ENCODE data around the gene OXA1L.
"Not testable (repeated sequence)": the region's sequence is repeated elsewhere in the genome, so short reads cannot be mapped to it uniquely, and the experiment has no call there.

Gene OXA1L

DNA sequence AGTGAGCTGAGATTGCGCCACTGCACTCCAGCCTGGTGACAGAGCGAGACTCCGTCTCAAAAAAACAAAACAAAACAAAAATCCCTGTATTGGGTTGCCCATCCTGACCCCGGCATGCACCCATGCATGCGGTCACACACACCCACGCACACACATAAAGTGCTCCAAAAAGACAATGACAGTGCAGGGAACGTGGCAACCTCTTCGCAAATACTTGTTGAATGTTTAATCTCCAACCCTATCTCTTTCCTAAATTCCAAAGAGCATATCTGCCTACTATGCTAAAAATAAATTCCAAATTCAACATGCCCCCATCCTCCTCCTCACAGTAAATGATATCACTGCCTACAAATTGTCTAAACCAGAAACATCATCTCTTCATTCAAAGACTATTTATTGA, 35.2 kb downstream of the OXA1L start:
- peak; percentile 33 to 48 for DNase-seq

DNA sequence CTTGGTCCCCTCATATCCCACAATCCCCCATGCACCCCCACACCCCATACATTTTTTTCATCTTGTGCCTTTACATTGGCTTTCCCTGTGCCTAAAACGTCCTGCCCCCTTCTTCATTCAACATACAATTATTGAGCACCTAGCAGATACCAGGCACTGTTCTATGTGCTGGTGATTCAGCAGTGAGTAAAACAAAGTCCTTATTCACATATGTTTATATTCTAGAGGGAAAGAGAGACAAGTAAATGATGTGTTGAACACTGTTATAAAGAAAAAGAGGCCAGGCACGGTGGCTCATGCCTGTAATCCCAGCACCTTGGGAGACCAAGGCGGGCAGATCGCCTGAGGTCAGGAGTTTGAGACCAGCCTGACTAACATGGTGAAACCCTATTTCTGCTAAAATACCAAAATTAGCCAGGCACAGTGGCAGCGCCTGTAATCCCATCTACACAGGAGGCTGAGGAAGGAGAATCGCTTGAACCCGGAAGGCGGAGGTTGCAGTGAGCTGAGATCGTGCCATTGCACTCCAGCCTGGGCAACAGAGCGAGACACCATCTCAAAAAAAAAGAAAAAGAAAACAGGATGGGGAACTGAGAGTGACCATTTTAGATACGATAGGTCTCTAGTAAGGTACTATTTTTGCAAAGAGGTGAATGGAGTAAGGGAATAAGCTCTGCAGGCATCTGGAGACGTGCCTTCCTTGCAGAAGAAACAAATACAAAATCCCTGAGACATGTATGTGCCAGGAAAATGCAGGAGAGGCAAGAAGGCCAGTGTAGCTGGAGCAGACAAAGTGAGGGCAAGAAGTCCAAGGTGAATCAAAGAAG, 36.6 kb downstream of the OXA1L start:
- no peak for DNase-seq

DNA sequence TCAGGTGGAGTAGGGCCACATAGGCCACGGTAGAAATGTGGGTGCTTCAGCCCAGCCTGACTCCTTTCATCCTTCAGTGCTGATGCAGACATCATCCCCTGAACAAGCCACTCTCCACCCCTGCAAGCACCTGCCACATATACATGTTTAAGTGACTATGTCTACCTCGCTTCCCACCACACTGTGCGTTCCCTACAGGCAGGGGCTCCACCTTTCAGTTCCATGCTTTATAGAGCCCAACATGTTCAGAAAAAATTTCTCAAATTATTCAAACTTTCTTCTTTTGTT, 37.1 kb downstream of the OXA1L start:
- DNase-seq: no peak

DNA sequence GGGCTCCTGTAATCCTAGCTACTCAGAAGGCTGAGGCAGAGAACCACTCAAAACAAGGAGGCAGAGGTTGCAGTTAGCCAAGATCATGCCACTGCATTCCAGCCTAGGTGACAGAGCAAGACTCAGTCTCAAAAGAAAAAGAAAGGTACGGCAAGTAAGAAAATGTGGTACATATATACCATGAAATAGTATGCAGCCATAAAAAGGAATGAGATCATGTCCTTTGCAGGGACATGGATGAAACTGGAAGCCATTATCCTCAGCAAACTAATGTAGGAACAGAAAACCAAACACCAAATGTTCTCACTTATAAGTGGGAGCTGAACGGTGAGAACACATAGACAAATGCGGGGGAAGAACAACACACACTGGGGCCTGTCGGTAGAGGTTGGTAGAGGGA, 38.7 kb downstream of the OXA1L start:
- DNase-seq: not testable (repeated sequence)

DNA sequence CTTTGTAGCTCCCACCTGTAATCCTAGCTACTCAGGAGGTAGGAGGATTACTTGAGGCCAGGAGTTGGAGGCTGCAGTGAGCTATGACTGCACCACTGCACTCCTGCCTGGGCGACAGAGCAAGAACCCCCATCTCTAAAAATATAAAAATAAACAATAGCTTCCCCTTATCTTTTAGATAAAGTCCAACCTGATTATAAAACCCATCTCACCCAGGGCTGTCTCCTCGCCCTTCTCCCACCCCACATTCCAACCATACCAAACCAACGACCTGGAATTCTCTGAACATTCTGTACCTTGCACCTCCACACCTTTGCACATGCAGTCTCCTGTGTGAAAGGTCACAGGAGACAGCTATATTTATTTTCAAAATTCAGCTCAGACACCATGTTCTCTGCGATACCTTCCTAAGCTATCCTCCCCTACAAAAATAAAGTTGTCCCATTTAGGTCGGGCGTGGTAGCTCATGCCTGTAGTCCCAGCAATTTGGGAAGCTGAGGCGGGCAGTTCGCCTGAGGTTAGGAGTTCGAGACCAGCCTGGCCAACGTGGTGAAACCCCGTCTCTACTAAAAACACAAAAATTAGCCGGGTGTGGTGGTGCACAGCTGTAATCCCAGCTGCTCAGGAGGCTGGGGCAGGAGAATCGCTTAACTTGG, 41.1 kb downstream of the OXA1L start:
- DNase-seq: no peak

DNA sequence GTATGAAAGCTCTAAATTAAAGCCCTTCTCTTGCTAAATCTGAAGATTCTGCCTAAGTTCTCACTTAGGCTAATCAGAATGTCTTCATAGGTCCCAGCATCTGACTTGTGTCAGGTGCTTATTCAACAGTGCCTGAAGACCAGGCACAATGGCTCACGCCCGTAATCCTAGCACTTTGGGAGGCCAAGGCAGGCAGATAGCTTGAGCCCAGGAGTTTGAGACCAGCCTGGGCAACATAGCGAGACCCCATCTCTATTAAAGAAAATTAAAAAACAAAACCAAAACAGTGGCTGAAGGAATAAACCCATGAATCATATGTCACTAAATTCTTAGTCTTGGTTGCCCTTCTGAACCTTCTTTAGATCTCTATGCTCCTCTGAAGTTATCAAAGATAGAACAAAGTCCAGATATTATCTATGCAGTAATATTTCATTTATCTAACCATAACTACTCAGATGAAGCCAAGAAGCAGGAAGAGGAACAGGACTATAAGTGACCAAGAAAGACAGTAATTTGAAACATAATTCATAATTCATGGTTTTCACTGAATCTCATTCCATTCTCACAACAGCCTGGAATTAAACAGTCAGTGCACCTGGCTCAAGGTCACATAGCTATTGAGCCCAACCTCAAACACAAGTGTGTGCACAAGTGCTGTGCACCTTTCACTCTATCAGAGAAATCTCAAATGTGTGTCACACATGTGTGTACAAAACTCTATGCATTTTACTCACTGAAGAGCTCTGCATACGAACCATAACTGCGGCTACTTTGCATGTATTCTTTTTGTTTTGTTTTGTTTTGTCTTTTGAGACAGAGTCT, 42.1 kb downstream of the OXA1L start:
- no peak for DNase-seq

DNA sequence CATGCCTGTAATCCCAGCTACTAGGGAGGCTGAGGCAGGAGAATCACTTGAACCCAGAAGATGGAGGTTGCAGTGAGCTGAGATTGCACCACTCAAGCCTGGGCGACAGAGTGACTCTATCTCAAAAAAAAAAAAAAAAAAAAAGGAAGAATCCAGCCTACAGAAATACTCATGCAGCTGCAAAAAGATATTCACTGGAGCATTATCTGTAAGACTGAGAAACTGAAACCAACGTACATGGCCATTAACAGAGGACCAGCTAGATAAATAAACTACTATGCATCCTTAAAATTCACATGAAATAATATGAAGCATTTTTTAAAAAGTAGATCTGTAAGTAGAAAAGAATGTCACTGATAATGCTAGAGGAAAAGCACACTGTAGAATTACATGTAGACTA, 45.2 kb downstream of the OXA1L start:
- peak; percentile 56 to 65 for DNase-seq

DNA sequence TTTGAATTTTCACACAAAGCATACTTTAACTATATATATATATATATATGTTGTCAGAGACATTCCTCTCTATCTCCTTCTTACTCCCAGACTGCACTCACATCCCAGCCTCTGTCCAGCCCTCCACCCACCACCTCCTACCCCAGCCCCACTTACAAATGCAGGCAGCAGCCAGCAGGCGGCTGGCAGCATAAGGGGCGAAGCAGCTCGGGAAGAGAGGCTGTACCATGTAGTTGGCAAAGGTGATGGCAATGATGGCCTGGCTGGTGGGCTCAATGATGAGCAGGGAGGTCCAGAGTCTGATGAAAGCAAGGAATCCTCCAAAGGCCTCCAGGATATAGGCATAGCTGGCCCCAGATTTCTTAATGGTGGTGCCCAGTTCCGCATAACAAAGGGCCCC, 46.3 kb downstream of the OXA1L start:
- no peak for DNase-seq

DNA sequence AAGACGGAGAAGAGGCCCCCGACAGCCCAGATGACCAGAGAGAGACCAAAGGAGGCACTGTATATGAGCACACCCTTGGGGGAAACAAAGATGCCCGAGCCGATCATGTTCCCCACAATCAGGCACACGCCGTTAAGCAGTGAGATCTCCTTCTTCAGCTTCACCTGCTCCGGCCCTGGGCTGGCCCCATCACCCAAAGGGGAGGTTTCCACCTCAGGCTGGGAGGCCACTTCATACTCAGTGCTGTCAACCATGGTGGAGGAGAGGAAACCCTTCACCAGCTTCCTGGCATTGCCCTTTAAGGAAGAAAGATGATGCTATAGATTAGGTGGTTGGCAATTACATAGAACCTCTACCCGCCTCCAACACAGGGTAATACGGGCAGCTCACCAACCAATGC, 46.7 kb downstream of the OXA1L start:
- DNase-seq: no peak

DNA sequence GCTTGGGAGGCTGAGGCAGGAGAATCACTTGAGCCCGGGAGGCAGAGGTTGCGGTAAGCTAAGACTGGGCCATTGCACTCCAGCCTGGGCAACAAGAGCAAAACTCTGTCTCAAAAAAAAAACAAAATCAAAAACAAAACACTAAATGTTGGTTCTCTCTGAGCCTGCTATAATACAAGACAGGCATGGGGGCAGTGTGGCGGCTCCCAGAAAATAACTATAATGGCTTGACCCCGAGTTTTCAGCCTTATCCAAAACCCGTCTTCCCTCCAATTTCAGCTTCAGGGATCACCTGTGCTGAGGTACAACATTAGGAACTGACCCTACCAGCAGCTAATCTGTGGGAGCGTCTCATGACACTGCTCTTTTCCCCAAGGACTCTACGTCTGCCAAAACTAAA, 47.9 kb downstream of the OXA1L start:
- no peak for DNase-seq

DNA sequence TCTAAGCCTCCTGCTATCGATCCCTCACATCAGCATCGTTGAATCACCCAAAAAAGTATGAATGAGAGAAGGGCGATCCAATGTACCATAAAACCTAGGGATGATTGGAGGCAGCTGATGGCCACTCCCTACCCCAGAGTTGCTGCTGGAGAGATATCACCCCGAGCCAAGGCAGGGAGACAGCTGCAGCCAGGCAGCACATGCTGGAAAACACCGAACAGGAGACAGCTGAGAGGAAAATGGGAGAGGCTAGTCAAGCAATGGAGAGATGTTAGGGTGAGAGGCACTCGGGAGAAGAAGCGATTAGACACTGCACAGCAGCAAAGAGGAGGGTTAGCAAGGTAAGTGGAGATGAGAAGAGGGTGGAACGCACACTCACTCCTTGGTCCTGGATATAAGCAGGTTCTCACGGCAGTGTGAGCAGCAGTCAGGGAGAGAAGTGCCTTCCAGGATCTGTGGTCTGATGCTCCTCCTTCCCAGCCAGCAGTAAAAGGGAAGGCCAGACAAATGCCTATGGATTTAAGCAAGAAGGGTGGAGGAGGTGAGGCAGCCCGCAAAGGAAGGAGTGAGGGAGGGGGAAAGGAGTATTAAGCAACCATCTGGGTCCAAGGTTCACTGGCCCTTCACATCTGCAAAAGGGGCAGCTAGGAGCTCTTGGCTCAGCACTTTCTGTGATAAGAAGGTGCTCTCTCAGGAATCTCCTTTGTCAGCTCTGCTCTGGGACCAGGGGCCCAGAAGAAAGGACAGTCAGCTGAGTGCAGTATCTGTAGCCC, 48.6 kb downstream of the OXA1L start, which contains the start of gene SLC7A7:
Gene SLC7A7, minus strand, starts transcription at position 495 of the 773 bp plus-strand sequence. CDS start 2,037 bp downstream, outside the sequence.
- DNase-seq: peak; percentile 52 to 60

DNA sequence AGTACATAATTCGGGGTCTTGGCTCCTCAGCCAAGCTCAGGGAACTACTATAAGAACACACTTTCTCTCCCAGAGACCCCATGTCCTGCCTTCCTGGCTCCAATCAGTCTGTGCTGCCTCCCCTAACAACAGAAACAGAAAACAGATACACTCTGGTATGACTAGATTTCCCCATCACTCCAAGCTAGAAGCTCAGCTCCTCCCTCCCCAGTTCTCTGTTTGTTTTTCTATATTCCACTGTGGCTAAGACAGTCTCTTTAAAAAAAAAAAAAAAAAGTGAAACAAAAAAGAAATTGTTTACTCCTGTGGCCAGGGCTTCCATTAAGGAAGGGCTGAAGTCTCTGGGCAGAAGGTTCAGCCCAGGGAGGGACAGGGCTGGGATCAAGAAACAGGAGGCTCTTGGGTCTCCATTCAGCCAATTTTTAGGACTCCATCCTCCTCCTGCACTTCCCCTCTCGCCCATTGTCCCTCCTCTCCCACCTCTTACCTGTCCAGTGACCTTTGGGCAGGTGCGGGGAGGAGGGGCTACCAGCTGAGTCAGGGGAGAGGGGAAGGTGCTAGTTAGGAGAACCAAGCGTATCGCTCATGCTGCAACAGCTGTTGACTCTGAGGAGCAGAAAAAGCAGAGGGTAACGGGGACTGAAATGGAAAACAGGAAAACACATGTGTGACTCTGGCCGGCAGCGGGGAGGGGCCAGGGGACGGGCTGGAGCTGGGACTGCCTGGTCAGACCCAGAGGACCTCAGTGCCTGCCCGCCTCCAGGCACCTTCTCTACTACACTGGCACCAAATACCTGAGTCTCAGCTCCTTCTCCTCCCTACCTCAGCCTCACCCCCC, 52.9 kb downstream of the OXA1L start:
- DNase-seq: peak; percentile 19 to 38

DNA sequence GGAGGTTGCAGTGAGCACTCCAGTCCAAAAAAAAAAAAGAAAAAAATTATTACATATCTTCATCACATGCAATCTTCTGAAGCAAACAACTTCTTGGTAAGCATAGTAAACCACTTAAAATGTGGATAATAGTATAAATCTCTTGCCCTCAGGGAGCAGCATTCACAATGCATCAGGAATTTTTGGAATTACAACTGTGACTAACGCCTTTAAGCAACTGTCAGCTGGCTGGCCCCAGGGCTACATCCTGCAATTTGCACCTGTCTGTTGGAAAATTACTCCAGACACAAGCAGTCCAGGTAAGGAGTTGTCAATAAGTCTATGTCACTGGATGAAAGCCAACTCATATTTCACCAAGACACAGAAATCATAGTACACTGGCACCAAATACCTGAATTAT, 54.2 kb downstream of the OXA1L start:
- DNase-seq: no peak

DNA sequence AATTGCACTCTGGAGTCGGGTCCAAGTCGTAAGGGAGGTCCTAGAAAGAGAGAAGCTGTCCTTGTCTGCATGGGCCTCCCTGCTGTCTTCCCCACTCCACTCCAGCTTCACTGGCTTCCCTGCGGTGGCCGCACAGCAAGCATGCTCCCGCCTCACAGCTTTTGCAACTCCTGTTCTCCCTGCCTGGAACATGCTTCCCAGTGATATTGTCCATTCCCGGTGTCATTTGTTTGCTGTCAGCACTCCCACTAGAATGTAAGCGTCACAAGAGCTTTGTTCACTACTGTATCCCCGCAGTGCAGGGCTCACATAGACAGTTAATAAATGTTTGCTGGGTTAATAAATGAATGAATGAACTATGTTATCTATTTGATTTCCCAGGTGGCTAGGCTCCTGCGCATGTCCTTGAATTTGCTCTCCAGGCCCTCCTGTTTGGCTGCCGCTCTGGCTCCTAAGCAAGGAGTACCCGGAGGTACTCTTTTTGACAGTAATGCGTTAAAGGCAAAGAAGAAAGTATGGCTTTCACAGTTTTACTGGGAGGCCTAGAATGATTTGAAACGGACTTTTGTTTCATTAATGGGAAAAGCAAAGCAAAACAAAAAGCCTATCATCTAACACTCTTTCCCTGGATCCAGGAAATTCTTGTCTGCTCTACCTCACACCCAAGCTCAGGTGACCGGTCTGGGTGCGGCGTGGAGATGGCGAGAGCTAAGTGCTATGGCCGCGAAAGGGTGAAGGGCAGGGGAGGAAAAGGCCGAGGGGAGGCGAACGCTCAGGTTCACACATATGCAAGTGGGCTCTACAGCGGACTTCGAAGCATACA, 54.9 kb downstream of the OXA1L start:
- no peak for DNase-seq

DNA sequence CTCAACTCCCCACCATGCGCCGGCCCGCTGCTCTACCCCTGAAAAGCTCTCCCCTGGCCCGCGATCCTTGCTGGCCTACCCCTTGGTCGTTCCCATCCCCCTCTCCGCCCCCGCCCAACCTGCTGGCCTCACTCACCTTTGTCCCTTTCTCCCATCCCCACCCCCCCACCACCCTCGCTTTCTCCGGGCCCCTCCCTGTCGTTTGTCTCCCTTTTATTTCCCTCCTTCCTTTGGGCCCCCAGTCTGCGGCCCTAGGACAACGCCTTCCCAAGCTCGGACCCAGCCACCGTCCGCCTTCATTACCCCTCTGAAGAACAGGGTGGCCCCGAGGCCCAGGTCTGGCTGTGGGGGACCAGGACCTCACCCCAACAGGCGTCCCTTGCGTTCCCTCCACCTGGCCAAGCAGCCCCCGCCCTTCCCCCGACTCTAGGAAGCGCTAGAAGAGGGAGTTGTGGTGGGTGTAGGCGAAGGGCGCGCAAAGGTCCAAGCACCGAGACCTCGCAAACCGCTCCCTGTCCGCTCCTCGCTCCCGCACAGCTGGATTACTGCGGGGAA, 55.6 kb downstream of the OXA1L start:
- DNase-seq: no peak
